HepG2 (cell line): ENCODE measurements around the gene TOMM6. TPM values are rescaled to one million over a fixed set of nuclear protein-coding genes. Genes with fewer than 3 reads are reported as not detected.
A peak's percentile ranks its signal among the peaks of the same experiment; 100 is the strongest.

Experiments used
- AGO1 ChIP-seq: fragments of 200-400 bp; formaldehyde crosslinking; IDR thresholded peaks from 2 replicates; pipeline ENCODE4 v1.6.1; 2017; ENCODE audit warnings: mild to moderate bottlenecking, low read depth, low read length, moderate library complexity; ENCODE audit not compliant: poor library complexity, severe bottlenecking
- AKAP8 ChIP-seq: sonication (generic); formaldehyde crosslinking; IDR thresholded peaks from 2 replicates; pipeline ENCODE4 v1.5.1; 2020; ENCODE audit warnings: mild to moderate bottlenecking, missing genetic modification reagents
- GMEB2 ChIP-seq: IDR thresholded peaks from 2 replicates; pipeline ENCODE4 v1.6.1; 2016; ENCODE audit warnings: missing biosample characterization, missing genetic modification reagents, low read depth
- NCOA2 ChIP-seq: sonication (generic); formaldehyde crosslinking; IDR thresholded peaks from 2 replicates; pipeline ENCODE4 v1.8.0; 2022; ENCODE audit warnings: inconsistent platforms
- NRL ChIP-seq: sonication (generic); formaldehyde crosslinking; IDR thresholded peaks from 2 replicates; pipeline ENCODE4 v1.5.0; 2020; ENCODE audit warnings: missing genetic modification reagents, mild to moderate bottlenecking, moderate library complexity, borderline replicate concordance
- PHF5A ChIP-seq: IDR thresholded peaks from one replicate; pipeline ENCODE4 v1.6.1; 2018; ENCODE audit warnings: low read depth, missing genetic modification reagents; ENCODE audit not compliant: unreplicated experiment
- RBFOX2 ChIP-seq: fragments of 200-400 bp; formaldehyde crosslinking; IDR thresholded peaks from 2 replicates; pipeline ENCODE4 v1.6.1; 2017; ENCODE audit warnings: low read depth, mild to moderate bottlenecking, low read length
- TEAD3 ChIP-seq: optimal IDR thresholded peaks from 2 replicates; pipeline ENCODE3; 2016; ENCODE audit warnings: borderline replicate concordance
- TERF1 ChIP-seq: sonication (generic); formaldehyde crosslinking; IDR thresholded peaks from 2 replicates; pipeline ENCODE4 v1.8.0; 2022; ENCODE audit warnings: mild to moderate bottlenecking, missing genetic modification reagents, moderate library complexity
- ZFP91 ChIP-seq: sonication (generic); formaldehyde crosslinking; IDR thresholded peaks from 2 replicates; pipeline ENCODE4 v1.9.0; 2022; ENCODE audit warnings: missing genetic modification reagents, mild to moderate bottlenecking, borderline replicate concordance
- ZNF230 ChIP-seq: sonication (generic); formaldehyde crosslinking; IDR thresholded peaks from 2 replicates; pipeline ENCODE4 v1.4.0; 2020; ENCODE audit warnings: mild to moderate bottlenecking, missing genetic modification reagents
- ZNF282 ChIP-seq: fragments of 450-650 bp; IDR thresholded peaks from 2 replicates; pipeline ENCODE4 v1.6.1; 2018; ENCODE audit not compliant: partially characterized antibody
- ZNF510 ChIP-seq: sonication (generic); formaldehyde crosslinking; IDR thresholded peaks from 2 replicates; pipeline ENCODE4 v1.4.0; 2020; ENCODE audit warnings: low read depth, mild to moderate bottlenecking, missing genetic modification reagents
- ZNF646 ChIP-seq: sonication (generic); formaldehyde crosslinking; IDR thresholded peaks from 2 replicates; pipeline ENCODE4 v1.9.0; 2021; ENCODE audit warnings: mild to moderate bottlenecking, missing genetic modification reagents
- ZNF678 ChIP-seq: sonication (generic); formaldehyde crosslinking; IDR thresholded peaks from 2 replicates; pipeline ENCODE4 v1.4.0; 2020; ENCODE audit warnings: mild to moderate bottlenecking, missing genetic modification reagents
- ZNF850 ChIP-seq: sonication (generic); formaldehyde crosslinking; conservative IDR thresholded peaks from 2 replicates; pipeline ENCODE4 v1.9.0; 2021; ENCODE audit warnings: mild to moderate bottlenecking, missing genetic modification reagents
- polyA plus RNA-seq, 8 experiments: library from polyadenylated mRNA; depleted of rRNA in 3 of 8; stranded (reverse) in 7 of 8; unstranded in 1 of 8; fragments of >200 nt; fragmentation: Illumina TruSeq in 4 of 8; extraction: Trizol in 4 of 8; gene quantifications; 2 replicates each; pipeline versions ENCODE4 v1.2.1 to v1.2.3, GENCODE V29; 2011 to 2016; ENCODE audit warnings: low read depth in 4 of 8, missing spikeins in 1 of 8, mixed read lengths in 1 of 8; ENCODE audit not compliant: insufficient read depth in 1 of 8
- total RNA-seq, 5 experiments: library from RNA; depleted of rRNA; stranded (reverse); fragments of >200 nt; fragmentation: Illumina TruSeq; extraction: Trizol; gene quantifications; 2 replicates each; pipeline ENCODE4 v1.2.3, GENCODE V29; 2016; ENCODE audit warnings: low read depth in 1 of 5

The TOMM6 gene
- total and polyA plus RNA-seq, 2 of the 13 experiments (the other 11 are each of a cell fraction or from before 2014, with no cell fraction given): 320 to 321 TPM

- TF ChIP-seq ZNF646 (CRISPR knock-in tag) (no peak), TEAD3 (CRISPR knock-in tag) (peak; percentile 64), ZNF510 (CRISPR knock-in tag) (0 out of 2 replicates have a peak, but pooled peaks have one; percentile 39), GMEB2 (CRISPR knock-in tag) (0 out of 2 replicates have a peak, but pooled peaks have one; percentile 44), AGO1 (peak; percentile 76), RBFOX2 (peak; percentile 86), TERF1 (0 out of 2 replicates have a peak, but pooled peaks have one; percentile 35), ZFP91 (CRISPR knock-in tag) (0 out of 2 replicates have a peak, but pooled peaks have one; percentile 32), ZNF678 (0 out of 2 replicates have a peak, but pooled peaks have one; percentile 11), PHF5A (CRISPR knock-in tag) (peak; percentile 49), NRL (CRISPR knock-in tag) (no peak), ZNF282 (no peak), AKAP8 (CRISPR knock-in tag) (peak; percentile 95), ZNF850 (CRISPR knock-in tag) (peak; percentile 25; the same call in 1 of the 2 replicates), ZNF230 (CRISPR knock-in tag) (peak; percentile 73; the same call in 1 of the 2 replicates), NCOA2 (CRISPR knock-in tag) (no peak)
Observed at GRCh38 chr6:41786451-41787218, 859 bp upstream of the TOMM6 start (continued).
